Placental epithelial cell (primary cell): ENCODE measurements around the gene C22orf42. TPM values are rescaled to one million over a fixed set of nuclear protein-coding genes. Genes with fewer than 3 reads are reported as not detected.

Experiments used
- small RNA-seq: library from RNA; depleted of rRNA; stranded (forward); fragments of <200 nt; gene quantifications from one replicate; pipeline ENCODE3, GENCODE V24; 2012
- total RNA-seq: library from RNA; depleted of rRNA; stranded (reverse); fragments of >200 nt; gene quantifications from 2 replicates; pipeline ENCODE4 v1.2.3, GENCODE V29; 2012

C22orf42 gene
- not detected in 2 replicates for total RNA-seq

GRCh38 chr22:32158712-32159533 is at the start of gene C22orf42:
Gene C22orf42 (minus strand): TSS chr22:32159303. CDS start chr22:32159215, 88 bp downstream.

GRCh38 chr22:32204856-32205722 is 46.0 kb upstream of the C22orf42 start, which contains the start of gene RFPL2:
Gene RFPL2 (minus strand): TSS chr22:32205073. CDS start chr22:32202451, 2,622 bp downstream.

Small RNAs within 50 kb of the gene (small RNA-seq; reads per million reads assigned to genes)
- gene AP1B1P2 (not detected), gene RF02171 (not detected)

Other genes with a start within 250 kb of the C22orf42 start
- gene YWHAH, start 214.8 kb downstream of the C22orf42 start, total RNA-seq, result 76.9 and 120 TPM in 2 replicates
- gene SLC5A1, start 116.0 kb downstream of the C22orf42 start, total RNA-seq, result not detected in 2 replicates
- gene RFPL2, start 45.8 kb upstream of the C22orf42 start, total RNA-seq, result not detected in 2 replicates
- 0.22 TPM in 1 of 2 replicates, not detected in the other for gene SLC5A4, start 96.0 kb upstream of the C22orf42 start, total RNA-seq
- gene RFPL3, start 198.6 kb upstream of the C22orf42 start, total RNA-seq, result not detected in 2 replicates